ENCODE data around the gene LSR. TPM values are rescaled to one million over a fixed set of nuclear protein-coding genes. Genes with fewer than 3 reads are reported as not detected.

The LSR gene
- total RNA-seq, 1 experiment from 2014 or later: 211 TPM

DNA sequence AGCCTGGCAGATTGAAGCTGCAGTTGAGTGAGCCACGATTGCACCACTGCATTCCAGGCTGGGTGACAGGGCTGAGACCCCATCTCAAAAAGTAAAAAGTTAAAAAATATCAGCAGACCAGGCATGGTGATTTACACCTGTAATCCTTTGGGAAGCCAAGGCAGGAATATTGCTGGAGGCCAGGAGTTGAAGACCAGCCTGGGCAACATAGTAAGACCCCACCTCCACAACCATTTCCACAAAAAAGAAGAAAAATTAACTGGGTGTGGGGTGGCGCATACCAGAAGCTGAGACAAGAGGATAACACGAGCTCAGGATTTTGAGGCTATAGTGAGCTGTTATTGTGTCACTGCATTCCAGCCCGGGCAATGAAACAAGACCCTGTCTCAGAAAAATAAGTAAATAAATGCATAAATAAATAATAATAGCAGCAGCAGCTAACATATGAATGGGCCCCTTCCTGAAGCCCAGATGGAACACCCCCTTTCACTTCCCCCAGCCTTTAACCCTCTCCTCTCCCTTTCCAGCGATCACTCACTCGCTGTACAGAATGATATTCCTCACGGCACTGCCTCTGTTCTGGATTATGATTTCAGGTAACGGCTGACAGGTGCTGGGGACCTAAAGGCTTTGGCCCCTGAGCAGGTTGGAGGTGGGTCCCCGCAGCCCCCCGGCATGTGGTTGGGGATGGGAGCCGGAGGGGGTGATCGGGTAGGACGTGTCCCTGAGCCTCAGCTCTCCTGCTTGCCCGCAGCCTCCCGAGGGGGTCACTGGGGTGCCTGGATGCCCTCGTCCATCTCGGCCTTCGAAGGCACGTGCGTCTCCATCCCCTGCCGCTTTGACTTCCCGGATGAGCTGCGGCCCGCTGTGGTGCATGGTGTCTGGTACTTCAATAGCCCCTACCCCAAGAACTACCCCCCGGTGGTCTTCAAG lies 46.3 kb downstream of the LSR start:
- no peak for DNase-seq (ENCODE audit: low read depth, low spot score)
- ChIA-PET RAD21 (ENCODE audit: low non-redundant PET in 1 of 2, low total read pairs in 2 of 2, uncharacterized antibody in 2 of 2, unreplicated experiment in 2 of 2) (no interaction called here), POLR2A (no interaction called here), CTCF (no interaction called here)
- no peak overlapping the region for H2AFZ ChIP-seq (ENCODE audit: low read depth, low read length, poor library complexity, severe bottlenecking)
- no peaks in the 10 kb centered on the region for H3K27me3 ChIP-seq (ENCODE audit: insufficient read depth, low read length)
- peaks cover 0 to 6% of the 10 kb centered on the region in 2 experiments; a peak in 1 of 4 replicates for H3K9me3 ChIP-seq (ENCODE audit: control insufficient read depth in 1 of 2, insufficient read depth in 1 of 2, low read depth in 1 of 2, low read length in 2 of 2)
- no peak for ATAC-seq
- H3K9me2 ChIP-seq (ENCODE audit: insufficient read depth): no peaks in the 10 kb centered on the region
- H4K20me1 ChIP-seq (ENCODE audit: insufficient read depth): no peaks in the 10 kb centered on the region
- H3K27ac ChIP-seq (ENCODE audit: low read depth, low read length): no peak overlapping the region
- no TSS peak for BruUV-seq (replicated peaks)
- H3K36me3 ChIP-seq (ENCODE audit: control insufficient read depth in 1 of 2, insufficient read depth in 2 of 2, low read length in 2 of 2): no peaks in the 10 kb centered on the region
- intact Hi-C loops (cut with micrococcal nuclease): no loop called here
- H3K79me2 ChIP-seq (ENCODE audit: insufficient read depth, low read length): no peaks in the 10 kb centered on the region
- no peak overlapping the region for H3K4me3 ChIP-seq (replicated peaks in 1 of 2; ENCODE audit: low read depth in 1 of 2, low read length in 2 of 2)
- H3K9ac ChIP-seq (ENCODE audit: low read length): no peak overlapping the region
- TF ChIP-seq ZFX (IDR thresholded peaks at IDR 0.05): no peak
- TF ChIP-seq SRF (IDR thresholded peaks at IDR 0.05; ENCODE audit: low read depth): no peak
- no peak for TF ChIP-seq YY1 (IDR thresholded peaks at IDR 0.05; ENCODE audit: extremely low read depth, insufficient replicate concordance, low read depth, low read length)
- no peak for TF ChIP-seq CBX3 (IDR thresholded peaks at IDR 0.05; ENCODE audit: low read depth)
- TF ChIP-seq, protein P1, sequence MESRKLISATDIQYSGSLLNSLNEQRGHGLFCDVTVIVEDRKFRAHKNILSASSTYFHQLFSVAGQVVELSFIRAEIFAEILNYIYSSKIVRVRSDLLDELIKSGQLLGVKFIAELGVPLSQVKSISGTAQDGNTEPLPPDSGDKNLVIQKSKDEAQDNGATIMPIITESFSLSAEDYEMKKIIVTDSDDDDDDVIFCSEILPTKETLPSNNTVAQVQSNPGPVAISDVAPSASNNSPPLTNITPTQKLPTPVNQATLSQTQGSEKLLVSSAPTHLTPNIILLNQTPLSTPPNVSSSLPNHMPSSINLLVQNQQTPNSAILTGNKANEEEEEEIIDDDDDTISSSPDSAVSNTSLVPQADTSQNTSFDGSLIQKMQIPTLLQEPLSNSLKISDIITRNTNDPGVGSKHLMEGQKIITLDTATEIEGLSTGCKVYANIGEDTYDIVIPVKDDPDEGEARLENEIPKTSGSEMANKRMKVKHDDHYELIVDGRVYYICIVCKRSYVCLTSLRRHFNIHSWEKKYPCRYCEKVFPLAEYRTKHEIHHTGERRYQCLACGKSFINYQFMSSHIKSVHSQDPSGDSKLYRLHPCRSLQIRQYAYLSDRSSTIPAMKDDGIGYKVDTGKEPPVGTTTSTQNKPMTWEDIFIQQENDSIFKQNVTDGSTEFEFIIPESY (IDR thresholded peaks at IDR 0.05; ENCODE audit: extremely low read depth, insufficient replicate concordance, low read length): no peak
- no peak for TF ChIP-seq EZH2phosphoT487 (IDR thresholded peaks at IDR 0.05; ENCODE audit: borderline replicate concordance)
- no peak for TF ChIP-seq FOSL1 (IDR thresholded peaks at IDR 0.05; ENCODE audit: low read depth)
- TF ChIP-seq POLR2AphosphoS5 (IDR thresholded peaks at IDR 0.05; ENCODE audit: low read depth, low read length): no peak
- TF ChIP-seq ELF1 (IDR thresholded peaks at IDR 0.05; ENCODE audit: borderline replicate concordance, low read depth): no peak
- TF ChIP-seq, protein P2, sequence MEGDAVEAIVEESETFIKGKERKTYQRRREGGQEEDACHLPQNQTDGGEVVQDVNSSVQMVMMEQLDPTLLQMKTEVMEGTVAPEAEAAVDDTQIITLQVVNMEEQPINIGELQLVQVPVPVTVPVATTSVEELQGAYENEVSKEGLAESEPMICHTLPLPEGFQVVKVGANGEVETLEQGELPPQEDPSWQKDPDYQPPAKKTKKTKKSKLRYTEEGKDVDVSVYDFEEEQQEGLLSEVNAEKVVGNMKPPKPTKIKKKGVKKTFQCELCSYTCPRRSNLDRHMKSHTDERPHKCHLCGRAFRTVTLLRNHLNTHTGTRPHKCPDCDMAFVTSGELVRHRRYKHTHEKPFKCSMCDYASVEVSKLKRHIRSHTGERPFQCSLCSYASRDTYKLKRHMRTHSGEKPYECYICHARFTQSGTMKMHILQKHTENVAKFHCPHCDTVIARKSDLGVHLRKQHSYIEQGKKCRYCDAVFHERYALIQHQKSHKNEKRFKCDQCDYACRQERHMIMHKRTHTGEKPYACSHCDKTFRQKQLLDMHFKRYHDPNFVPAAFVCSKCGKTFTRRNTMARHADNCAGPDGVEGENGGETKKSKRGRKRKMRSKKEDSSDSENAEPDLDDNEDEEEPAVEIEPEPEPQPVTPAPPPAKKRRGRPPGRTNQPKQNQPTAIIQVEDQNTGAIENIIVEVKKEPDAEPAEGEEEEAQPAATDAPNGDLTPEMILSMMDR (IDR thresholded peaks at IDR 0.05 in 2 of 3, conservative IDR thresholded peaks at IDR 0.05 in 1 of 3; ENCODE audit: borderline replicate concordance in 1 of 3, insufficient read depth in 1 of 3, low read depth in 2 of 3, low read length in 2 of 3): no peak
- no peak for TF ChIP-seq SIN3A (IDR thresholded peaks at IDR 0.05; ENCODE audit: low read depth)
- TF ChIP-seq EGR1 (IDR thresholded peaks at IDR 0.05; ENCODE audit: low read depth): no peak
- TF ChIP-seq MAX (IDR thresholded peaks at IDR 0.05): no peak
- TF ChIP-seq, protein P3, sequence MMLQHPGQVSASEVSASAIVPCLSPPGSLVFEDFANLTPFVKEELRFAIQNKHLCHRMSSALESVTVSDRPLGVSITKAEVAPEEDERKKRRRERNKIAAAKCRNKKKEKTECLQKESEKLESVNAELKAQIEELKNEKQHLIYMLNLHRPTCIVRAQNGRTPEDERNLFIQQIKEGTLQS (IDR thresholded peaks at IDR 0.05): no peak
- TF ChIP-seq POLR2A (IDR thresholded peaks at IDR 0.05; ENCODE audit: borderline replicate concordance, extremely low read depth, insufficient read depth, insufficient read length): no peak
- TF ChIP-seq SP1 (IDR thresholded peaks at IDR 0.05; ENCODE audit: low read depth): no peak
- TF ChIP-seq EZH2 (IDR thresholded peaks at IDR 0.05): no peak
- no peak for TF ChIP-seq REST (IDR thresholded peaks at IDR 0.05; ENCODE audit: low read depth)
- TF ChIP-seq CEBPB (IDR thresholded peaks at IDR 0.05; ENCODE audit: low read depth): no peak
- peaks cover 0 to 7% of the 10 kb centered on the region in 2 experiments; a peak in 1 of 4 replicates for H3K4me1 ChIP-seq (ENCODE audit: control insufficient read depth in 1 of 2, insufficient read depth in 2 of 2, low read length in 2 of 2)
- H3K4me2 ChIP-seq (ENCODE audit: low read length): no peak overlapping the region
